ENCODE data around the gene CNIH2. TPM values are rescaled to one million over a fixed set of nuclear protein-coding genes. Genes with fewer than 3 reads are reported as not detected.
"Not testable (repeated sequence)": the region's sequence is repeated elsewhere in the genome, so short reads cannot be mapped to it uniquely, and the experiment has no call there.

The CNIH2 gene
- total RNA-seq, 1 experiment from 2014 or later, result 0.40 TPM

GRCh38 chr11:66291303-66291705 lies 13.3 kb downstream of the CNIH2 start:
- DNase-seq (ENCODE audit: low read depth), result no peak

GRCh38 chr11:66291706-66292542 lies 13.9 kb downstream of the CNIH2 start, which contains the start of gene TMEM151A:
TMEM151A (plus strand) TSS chr11:66291894; CDS start chr11:66292014, 120 bp downstream.
- DNase-seq (ENCODE audit: low read depth), result no peak

- DNase-seq (ENCODE audit: low read depth), result no peak
These were observed 14.8 kb downstream of the CNIH2 start for GRCh38 chr11:66292543-66293332.

DNA sequence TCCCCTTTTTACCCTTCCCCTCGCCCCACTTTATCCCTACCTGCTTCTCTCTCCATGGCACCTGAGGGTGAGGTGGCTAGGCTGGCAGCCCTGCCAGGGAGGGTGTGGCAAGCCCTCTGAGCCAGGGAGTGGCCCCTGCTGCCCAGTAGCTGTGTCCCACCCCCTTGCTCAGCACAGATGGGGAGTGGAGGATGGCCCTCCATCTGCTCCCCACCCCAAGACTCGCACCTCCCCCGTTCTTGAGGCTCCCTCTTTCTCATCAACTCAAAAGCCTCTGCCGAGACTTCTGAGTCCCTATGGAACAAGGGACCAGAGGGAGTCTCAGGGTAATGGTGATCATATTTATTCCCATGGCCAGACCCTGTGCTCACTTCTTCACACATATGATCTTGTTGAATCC lies 15.4 kb downstream of the CNIH2 start:
- no peak for DNase-seq (ENCODE audit: low read depth)

- no peak for DNase-seq (ENCODE audit: low read depth)
These were observed 16.0 kb downstream of the CNIH2 start for GRCh38 chr11:66293777-66294625.

DNA sequence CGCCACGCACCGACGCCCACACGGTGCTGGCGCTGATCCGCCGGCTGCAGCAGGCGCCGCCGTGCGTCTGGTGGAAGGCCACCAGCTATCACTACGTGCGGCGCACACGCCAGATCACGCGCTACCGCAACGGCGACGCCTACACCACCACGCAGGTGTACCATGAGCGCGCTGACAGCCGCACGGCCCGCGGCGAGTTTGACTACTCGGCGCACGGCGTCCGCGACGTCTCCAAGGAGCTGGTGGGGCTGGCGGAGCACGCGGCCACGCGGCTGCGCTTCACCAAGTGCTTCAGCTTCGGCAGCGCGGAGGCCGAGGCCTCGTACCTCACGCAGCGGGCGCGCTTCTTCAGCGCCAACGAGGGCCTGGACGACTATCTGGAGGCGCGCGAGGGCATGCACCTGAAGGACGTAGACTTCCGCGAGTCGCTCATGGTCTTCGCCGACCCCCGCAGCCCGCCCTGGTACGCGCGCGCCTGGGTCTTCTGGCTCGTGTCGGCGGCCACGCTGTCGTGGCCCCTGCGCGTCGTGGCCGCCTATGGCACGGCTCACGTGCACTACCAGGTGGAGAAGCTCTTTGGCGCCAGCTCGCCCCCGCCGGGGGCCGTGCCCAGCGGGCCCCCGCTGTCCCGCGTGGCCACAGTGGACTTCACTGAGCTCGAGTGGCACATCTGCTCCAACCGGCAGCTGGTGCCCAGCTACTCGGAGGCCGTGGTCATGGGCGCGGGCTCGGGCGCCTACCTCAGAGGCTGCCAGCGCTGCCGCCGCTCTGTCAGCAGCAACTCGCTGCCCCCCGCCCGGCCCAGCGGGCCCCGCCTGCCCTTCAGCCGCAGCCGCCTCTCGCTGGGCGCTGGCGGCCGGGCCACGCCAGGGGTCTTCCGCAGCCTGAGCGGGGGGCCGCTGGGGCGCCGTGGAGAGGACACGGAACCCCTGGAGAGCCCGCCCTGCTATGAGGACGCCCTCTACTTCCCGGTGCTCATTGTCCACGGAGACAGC lies 16.9 kb downstream of the CNIH2 start:
- no peak for DNase-seq (ENCODE audit: low read depth)

DNA sequence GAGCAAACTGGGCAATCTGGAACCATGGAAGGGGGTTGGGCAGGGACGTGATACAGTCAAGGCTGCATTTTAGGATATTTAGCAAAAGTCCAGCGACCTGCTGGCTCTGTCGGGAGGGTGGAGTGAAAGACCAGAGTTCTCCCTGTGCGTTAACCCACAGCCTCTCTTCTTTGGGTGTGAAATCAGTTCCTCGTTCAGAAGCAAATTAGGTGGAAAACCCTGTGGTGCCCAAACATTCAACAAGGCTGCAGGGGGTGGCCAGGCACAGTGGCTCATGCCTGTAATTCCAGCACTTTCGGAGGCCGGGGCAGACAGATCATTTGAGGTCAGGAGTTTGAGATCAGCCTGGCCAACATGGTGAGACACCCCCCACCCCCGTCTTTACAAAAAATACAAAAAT lies 19.6 kb downstream of the CNIH2 start:
- no peak for DNase-seq (ENCODE audit: low read depth)

GRCh38 chr11:66299186-66299585 lies 21.2 kb downstream of the CNIH2 start:
- no peak for DNase-seq (ENCODE audit: low read depth)

- DNase-seq (ENCODE audit: low read depth), result no peak
These were observed 24.7 kb downstream of the CNIH2 start for GRCh38 chr11:66302656-66303055.

- DNase-seq (ENCODE audit: low read depth), result no peak
These were observed 31.5 kb downstream of the CNIH2 start for GRCh38 chr11:66309475-66309874.

GRCh38 chr11:66310324-66310723 lies 32.3 kb downstream of the CNIH2 start:
- DNase-seq (ENCODE audit: low read depth), result no peak

DNA sequence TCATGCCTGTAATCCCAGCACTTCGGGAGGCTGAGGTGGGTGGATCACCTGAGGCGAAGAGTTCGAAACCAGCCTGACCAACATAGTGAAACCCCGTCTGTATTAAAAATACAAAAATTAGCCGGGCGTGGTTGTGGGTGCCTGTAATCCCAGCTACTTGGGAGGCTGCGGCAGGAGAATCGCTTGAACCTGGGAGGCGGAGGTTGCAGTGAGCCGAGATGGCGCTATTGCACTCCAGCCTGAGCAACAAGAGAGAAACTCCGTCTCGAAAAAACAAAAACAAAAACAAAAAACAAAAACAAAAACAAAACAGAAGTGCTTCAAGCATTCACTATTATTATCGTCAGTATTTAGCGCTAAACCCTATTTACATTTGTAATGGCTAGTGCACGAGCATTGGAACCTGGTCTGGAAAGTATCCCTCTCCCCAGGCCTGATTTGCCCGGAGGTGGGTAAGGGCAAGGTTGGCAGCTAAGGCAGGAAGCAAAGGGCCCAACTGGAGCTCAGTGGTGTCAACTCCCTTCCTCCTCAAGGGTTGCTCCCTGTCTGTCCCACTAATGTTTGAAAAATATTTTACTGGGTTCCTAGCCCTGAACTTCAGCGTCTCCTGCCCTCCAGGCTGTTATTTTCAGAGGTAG lies 32.9 kb downstream of the CNIH2 start:
- DNase-seq (ENCODE audit: low read depth), result not testable (repeated sequence)

GRCh38 chr11:66311470-66311964 lies 33.5 kb downstream of the CNIH2 start:
- DNase-seq (ENCODE audit: low read depth), result no peak

DNA sequence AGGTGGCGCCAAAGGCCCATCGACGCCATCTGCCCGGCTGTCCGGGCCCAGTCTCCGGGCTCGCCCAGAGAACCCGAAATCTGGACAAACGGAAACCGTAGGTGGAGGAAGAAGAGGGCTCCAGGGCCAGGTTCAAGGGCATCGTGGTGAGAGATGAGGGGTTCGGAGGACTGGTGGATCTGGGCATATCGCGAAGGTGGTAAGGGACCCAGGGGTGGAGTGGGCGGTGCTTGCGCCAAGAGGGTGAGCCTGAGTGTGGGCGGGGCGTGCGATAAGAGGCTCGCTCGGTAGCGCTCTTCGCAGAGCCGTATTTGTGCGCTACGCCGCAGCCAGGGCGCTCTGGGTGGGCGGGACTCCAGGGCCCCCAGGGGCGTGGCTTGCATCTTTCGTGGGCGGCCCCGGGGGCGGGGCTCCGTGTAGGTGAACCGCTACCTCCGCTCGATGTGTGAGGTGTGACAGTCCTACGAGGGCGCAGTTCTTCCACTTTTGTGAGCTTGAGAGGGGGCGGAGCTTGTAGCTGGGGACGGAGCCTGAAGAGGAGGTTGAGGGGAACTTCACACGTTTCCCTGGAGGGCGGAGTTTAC lies 34.1 kb downstream of the CNIH2 start:
- peak; percentile 93 for DNase-seq (ENCODE audit: low read depth)

DNA sequence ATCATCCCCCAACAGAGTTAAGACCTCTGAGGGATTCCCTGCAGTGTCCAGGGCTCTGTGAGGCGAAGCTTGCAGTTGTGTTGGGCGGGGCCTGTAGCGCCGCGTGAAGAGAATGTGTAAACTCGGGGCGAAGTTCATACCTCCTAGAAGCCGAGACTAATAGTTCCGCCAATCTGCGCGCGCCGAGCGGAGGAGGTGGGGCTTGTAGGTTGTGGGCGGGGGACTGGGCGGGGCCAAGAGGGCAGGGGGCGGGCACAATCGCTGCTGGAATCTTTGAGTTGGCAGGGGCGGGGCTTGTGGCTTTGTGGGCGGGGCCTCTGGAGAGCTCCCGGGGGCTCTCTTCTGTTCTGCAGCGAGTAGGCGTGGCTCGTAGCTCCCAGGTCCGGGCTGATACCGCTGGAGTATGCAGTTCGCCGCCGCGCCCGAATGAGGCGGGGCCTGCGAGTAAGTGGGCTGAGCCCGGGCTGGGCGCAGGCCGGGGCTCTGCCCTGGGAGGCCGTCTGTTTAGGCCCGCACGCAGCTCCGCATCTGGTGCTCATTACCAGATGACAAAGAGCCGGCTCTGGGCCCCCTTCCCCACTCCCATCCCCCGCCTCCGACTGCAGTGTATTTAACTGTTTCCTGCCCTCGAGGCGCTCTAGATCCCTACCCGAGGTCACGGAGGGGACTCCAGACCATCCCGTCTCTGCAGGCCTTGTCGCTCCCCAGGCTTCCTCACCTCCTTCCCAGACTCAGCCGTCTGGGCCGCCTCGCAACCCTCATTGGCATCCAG lies 34.8 kb downstream of the CNIH2 start:
- DNase-seq (ENCODE audit: low read depth), result peak; percentile 98

GRCh38 chr11:66313321-66314185 lies 35.6 kb downstream of the CNIH2 start:
- DNase-seq (ENCODE audit: low read depth), result no peak

- DNase-seq (ENCODE audit: low read depth), result no peak
These were observed 36.2 kb downstream of the CNIH2 start for GRCh38 chr11:66314186-66314501.

All from Daoy (cell line).